SH-SY5Y (cell line): ENCODE results near the gene GTF2IRD1.

Experiments
- GATA2 ChIP-seq: IDR thresholded peaks from 2 replicates; pipeline ENCODE4 v1.6.1; 2011; ENCODE audit warnings: mild to moderate bottlenecking, low read depth, low read length
- GATA3 ChIP-seq: IDR thresholded peaks from 2 replicates; pipeline ENCODE4 v1.6.1; 2011; ENCODE audit warnings: low read depth, mild to moderate bottlenecking, low read length, moderate library complexity

DNA sequence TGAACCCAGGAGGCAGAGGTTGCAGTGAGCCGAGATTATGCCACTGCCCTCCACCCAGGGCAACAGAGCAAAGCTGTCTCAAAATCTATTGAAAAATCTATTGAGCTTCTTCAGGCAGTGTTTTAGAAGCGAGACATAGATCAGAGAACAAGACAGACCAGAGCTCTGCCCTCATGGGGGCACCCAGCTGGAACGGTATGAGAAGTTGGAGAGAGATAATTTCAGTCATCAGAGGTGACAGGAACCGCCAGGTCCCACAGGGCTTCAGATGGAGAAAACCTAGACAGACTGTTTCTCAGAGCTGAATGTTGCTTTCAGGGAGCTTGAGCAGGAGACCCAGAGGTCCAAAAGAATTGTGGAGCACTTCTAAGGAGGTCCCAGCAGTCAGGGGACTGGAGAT lies 14.2 kb upstream of the GTF2IRD1 start:
- TF ChIP-seq GATA2 (no peak), GATA3 (no peak)
